OCI-M1 (cell line): ENCODE measurements around the gene GOLGA5.
"Not testable (repeated sequence)": the region's sequence is repeated elsewhere in the genome, so short reads cannot be mapped to it uniquely, and the experiment has no call there.

ENCODE experiments used
- DNase-seq: peaks from one replicate; lab custom pipeline; 2025; lab: John Stamatoyannopoulos, UW

GOLGA5 gene

DNA sequence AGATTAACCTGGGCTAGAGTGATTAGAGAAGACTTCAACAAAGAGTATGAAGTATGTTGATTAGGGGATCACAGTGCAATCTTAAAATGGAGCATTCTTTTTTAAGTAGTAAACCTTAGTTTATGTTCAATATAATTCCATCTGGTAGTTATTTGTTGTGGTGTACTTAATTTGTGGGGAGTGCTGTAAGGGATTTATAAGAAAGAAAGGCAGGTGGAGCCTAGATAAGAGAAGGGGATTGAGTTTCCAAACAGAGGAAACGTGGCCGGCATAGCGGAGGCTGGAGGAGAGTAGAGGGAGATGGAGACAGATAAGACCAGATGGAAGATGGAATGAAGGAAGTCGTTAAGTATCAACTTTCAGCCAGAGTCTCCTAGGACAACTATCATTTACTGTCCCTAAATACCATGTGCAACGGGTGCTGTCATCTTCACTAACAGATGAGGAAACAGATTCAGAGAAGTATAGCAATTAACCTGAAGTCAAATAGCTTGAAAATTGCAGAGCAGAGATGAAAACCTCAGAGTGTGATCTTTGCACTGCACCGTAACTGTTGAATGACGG lies 38.1 kb downstream of the GOLGA5 start:
- peak; percentile 24 for DNase-seq

DNA sequence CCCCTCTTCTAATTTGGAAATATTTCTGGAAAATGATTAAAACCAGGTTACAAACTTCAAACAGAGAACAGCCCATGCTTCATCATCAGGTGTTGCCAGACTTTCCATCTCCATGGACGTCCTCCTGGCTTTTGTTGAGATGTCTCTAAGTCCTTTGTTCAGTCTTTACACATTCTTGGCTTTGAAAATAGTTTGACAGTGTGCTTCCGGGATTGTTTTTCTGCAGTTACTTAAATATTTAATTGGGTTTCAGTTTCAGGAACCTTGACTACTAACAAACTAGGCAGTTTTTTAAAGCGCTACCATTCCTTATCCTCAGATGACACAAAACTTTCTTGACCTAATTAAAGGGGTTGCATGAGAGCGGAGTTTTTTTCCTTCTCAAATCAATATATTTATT lies 47.8 kb downstream of the GOLGA5 start:
- no peak for DNase-seq

DNA sequence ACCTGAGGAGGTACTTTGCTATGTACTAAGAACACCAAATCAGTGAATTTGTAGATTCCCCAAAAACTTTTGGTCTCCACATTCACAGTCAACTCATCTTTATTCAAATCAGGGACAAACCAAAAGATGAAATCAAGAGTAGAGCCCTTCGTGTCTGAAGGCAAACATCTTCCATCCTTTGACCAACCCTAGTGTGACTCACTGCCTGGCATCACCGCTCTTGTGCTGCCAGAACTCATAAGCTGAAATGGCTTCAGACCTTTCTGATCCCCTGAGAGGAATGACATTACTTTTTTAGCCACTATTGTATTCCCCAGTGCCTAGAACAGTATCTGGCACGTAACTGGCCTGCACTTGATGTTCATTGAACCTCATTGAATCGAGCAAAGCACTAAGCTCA lies 50.1 kb downstream of the GOLGA5 start:
- DNase-seq, result no peak

DNA sequence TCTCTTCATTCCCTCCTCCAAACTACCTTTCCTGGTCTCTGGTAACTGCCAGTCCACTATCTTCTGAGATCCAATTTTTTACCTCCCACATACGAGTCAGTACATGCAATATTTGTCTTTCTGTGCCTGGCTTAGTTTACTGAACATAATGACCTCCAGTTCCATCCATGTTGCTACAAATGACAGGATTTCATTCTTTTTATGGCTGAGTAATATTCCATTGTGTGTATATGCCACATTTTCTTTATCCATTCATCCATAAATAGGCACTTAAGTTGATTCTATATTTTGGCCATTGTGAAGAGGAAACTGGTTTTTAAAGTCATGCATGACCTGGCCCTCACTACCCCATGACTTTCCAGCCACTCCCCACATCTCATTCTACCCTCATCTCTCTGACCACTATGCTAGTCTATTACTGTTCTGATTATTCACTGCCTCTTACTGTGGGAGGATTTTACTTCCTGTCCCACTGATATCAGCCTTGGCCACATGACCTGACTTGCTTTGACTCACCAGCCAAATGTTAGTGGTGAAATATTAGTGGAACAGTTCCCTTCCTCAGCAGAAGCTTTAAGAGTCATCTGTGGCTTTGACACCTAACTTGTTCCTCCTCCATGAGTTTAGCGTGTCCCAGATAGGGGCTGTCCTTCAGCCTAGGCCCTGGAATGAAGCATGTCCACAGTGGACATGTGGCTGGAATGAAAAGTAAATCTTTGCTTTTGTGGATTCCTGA lies 52.2 kb downstream of the GOLGA5 start:
- DNase-seq, result peak; percentile 76

DNA sequence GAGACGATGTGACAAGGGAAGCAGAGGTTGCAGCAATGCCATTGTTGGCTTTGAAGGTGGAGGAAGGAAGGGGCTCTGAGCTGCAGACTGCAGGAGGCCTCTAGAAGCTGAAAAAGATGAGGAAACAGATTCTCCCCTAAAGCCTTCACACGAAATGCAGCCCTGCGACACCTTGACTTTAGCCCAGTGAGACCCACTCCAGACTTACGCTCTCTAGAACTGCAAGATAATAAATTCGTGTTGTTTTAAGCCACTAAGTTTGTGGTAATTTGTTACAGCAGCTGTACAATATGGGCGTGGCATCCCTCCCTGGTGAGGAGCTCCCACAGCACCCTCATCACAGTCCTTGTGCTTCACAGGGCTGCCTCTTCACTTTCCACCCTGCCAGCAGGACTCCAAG lies 53.2 kb downstream of the GOLGA5 start:
- no peak for DNase-seq

DNA sequence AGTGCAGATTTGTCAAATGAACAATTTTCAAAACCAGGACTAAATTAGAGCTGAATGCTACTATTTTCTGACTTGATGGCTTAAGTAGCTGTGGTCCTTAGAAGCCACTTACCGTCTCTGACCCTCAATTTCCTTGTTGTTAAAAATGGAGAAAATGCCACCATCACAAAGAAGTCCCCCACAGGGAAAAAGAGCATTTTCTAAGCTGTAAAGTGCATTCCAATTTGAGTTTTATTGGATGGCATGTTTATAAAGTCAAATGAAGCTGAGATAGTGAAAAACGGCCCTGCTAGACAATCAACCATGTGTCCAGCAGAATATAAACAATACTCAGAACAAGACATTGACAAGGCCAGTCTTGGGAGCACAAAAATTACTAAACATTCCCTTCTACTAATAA lies 53.6 kb downstream of the GOLGA5 start:
- DNase-seq, result no peak

DNA sequence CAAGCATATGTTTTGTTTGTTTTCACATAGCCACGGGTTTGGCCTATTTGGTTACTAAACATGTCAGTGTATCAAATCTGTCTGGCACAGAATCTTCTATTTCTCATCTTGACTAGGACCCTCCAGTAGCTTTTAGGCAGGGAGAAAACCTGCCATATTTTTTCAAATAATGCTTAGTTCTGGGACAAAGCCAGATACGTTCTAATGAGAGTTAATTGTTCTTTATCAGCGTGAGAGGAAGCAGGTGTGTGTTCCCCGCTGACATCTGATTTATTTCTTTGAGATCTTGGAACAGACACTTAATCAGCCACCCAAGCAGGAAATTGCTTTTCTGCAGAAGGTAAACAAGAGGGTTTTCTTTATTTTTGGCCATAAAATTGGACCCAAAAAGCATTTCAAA lies 54.8 kb downstream of the GOLGA5 start:
- no peak for DNase-seq

DNA sequence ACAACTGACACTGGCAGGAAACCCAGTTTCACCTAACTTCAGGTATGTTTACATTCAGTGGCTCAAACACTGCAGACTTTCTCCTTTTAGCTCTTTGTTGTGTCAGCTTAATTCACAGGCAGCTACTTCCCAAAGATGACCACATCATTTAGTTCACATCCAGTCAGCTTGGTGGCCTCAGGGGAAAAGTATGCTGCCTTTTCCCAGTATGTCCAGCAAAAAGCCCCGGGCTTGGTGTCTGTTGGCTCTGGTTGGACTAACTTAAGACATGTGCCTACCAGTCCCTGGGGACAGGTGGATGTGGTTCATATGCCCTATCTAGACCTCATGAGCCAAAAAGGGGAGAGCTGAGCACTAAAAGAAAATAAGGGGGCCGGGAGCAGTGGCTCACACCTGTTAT lies 56.4 kb downstream of the GOLGA5 start:
- no peak for DNase-seq

DNA sequence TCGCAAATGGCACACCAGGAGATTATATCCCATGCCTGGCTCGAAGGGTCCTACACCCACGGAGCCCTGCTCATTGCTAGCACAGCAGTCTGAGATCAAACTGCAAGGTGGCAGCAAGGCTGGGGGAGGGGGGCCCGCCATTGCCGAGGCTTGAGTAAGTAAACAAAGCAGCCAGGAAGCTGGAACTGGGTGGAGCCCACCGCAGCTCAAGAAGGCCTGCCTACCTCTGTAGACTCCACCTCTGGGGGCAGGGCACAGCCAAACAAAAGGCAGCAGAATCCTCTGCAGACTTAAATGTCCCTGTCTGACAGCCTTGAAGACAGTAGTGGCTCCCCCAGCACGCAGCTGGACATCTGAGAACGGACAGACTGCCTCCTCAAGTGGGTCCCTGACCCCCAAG lies 59.0 kb downstream of the GOLGA5 start:
- DNase-seq, result not testable (repeated sequence)

DNA sequence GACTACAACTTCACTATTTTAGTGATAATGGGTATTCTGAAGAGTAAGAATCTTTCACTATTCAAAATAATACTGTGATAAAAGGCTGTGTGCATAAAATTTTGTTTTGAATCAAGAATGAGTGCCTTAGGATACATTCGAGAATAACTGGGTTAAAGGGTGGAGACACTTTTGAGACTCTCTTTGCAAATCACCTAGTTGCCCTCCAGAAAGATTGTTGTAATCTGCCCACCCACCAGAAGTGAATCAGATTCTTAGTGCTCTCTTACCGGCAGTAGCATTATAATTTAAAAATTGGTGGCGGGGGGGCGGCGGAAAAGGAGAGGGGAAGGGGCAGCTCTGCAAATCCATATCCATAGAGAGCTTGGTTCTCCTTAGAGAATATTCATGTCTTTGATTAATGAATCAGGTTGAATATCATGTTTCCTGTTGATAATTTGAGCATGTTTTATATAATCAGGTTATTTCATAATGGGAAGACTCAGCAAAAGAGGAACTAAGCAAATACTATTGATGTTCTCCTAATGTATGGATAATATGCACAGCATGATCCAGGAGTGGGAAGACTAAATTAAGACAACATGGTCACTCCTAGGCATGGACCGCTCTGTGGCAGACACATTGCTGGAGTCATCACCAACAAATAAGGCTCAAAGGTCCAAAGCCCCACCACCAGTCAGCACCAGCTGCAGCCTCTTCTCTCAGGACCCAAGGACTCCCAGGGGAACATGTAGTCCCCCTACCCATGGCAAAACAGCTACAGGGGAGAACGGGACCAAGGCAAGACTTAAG lies 66.1 kb downstream of the GOLGA5 start:
- DNase-seq, result no peak

DNA sequence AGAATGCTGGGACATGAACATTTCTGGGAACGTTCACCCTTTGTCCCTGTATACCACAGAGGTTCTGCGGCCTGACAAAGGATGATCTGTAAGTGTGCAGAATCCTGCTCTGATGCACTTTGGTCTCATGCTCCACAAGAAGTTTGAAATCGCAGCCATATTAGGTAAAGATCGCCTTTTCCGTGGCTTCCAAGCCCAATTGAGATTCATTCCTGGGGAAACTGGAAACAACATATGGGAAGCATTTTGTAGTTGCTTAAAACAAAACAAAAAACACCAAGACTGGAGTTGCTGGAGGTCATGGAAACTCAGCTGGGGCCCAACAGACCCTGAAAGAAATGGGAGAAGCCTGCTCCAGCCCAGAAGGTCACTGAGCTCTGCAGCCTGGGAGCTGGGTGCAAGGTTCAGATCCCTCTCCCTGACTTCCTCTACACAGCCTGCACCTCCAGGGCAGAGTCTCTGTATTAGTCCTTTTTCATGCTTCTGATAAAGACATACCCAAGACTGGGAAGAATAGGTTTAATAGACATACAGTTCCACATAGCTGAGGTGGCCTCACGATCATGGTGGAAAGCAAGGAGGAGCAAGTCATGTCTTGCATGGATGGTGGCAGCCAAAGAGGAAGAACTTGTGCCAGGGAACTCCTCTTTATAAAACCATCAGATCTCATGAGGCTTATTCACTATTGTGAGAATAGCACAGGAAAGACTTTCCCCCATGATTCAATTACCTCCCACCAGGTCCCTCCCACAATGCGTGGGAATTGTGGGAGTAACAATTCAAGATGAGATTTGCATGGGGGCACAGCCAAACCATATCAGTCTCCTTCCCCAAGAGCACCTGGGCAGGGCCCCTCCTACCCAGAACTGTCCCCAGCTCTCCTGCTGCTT lies 68.0 kb downstream of the GOLGA5 start:
- DNase-seq, result no peak

DNA sequence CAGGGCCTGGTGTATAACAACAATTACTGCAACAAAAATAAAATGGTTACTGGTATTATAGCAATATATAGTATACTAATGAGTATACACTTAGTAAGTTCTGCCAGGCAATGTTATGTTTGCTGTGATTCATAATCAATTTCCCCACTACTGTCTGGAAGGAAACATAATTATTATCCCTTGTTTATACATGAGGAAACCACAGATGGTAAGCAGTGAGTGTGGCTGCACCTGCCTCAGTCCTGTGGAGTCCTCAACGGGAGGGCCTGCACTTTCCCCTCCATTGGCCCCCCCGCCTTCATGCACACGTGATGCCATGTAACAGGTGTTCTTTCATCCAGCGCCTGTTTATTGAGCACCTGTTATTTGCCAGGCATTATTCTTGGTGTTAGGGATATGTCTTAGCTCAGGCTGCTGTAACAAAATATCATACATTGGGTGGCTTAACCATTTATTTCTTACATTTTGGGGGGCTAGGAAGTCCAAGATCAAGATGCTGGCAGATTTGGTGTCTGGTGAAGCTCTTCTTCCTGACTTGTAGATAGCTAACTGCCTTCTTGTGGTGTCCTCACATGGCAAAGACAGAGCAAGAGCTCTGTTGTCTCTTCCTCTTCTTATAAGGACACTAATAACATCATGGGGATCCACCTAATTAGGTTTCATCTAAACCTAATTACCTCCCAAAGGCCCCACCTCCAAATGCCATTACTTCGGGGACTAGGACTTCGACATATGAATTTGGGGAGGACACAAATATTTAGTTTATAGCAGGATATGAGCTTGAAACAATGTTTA lies 69.4 kb downstream of the GOLGA5 start:
- DNase-seq, result no peak

DNA sequence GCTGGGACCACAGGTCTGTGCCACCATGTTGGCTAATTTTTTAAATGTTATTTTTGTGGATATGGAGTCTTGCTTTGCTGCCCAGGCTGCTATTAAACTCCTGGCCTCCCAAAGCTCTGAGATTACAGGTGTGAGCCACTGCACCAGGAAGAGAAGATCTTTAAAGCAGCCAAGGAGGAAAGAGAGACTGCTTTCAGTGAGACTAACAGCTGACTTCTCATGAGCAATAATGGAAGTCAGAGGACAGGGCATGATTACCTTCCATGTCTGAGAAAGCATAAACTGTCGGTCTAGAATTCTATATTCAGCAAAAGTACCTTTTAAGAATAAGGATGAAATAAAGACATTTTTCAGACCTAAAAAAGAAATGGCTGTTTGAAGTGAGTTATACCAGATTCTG lies 71.6 kb downstream of the GOLGA5 start:
- no peak for DNase-seq

DNA sequence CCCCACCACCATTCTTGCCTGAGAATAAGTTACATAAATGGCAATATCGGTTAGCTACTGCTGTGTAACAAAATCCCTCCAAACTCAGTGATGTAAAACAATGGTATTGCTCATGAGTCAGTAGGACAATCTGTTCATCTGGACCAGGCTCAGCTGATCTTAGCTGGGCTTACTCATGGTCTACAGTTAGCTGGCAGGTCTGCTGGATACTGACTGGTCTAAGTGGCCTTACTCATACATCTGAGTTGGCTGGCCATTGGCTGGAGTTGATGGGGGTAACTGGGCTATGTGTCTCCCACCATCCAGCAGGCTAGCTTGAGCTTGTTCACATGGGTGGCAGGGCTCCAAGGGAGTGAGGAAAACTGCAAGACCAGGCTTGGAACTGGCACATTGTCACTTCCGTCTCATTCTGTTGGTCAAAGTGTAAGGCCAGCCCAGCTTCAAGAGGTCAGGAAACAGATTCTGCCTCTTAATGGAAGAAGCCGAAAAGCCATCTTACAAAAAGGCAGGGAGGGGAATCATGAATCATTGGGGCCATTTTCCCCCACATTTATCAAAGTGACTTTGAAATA lies 72.2 kb downstream of the GOLGA5 start:
- no peak for DNase-seq

DNA sequence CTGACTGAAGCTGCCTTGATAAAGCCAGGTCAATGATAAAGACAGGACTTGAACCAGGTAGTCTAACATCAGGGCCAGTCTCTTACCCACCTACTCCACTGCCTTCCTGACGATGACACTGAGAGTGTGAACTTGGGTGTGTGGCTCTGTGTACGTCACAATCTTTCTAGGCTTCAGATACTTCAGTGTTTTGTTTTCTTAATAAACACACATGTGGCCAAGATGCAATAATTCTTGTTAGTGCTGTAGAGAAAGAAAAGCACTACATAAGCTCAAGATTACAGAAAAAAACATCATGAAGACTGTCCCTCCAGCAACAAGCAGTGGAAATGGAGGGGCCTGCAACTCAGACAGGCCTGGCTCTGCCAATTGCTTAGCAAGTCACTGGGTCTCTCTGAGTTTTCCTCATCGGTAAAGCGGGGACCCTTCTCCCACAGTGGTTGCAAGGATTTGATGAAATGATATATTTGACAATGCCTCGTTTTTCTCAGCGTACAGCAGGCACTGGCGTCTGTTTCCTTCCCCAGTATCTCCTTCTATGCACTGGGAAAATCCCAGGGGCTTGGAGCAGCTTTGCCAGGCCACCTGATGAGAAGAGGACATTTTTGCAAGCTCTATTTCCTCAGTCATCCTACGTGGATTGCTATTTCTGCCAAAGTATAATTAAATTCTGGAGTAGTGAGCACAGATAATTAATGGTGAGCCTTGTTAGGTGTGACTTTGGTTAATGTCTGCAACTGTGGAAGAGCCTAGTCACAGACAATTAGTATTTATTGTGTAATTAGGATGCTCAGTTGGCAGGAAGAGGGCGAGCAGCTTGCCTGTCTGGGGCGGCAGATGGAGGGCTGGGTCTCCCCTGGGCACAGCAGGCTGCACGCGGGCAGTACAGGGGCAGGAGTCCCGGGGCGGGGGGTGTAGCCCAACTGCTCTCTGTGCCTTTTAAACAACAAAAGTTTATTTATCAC lies 73.1 kb downstream of the GOLGA5 start:
- DNase-seq, result no peak

DNA sequence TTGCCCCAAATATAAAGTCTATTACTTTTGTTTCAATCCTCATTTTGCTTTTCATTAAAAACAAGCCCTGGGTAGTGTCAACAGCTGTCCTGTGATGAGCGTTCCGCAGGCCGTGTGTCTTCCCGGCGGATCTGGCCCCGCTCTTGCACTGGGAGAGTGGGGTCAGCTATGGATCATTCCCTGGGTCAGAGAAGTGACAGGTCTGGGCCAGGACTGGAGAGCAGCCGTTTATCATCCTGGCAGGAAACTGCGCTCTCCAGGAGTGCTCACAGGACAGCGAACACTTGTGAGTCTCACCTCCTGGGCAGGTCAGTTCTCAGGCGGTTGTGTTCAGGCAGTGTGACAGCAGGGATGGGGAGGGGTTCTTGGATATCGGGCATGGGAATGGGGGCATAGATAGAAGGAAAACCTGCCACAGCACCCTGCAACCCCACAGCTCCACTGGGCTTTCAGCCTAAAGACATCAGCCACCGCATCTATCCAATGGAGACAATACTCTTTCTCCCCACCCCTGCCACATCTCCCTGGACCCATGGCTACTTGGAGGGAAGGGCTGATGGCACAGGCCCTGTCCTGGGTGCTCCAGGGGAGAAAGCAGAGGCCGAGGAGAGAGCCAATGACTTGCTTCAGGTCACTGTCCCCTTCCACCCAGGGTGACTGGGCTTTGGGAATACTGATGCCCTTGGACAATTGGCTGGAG lies 81.0 kb downstream of the GOLGA5 start:
- DNase-seq, result no peak

DNA sequence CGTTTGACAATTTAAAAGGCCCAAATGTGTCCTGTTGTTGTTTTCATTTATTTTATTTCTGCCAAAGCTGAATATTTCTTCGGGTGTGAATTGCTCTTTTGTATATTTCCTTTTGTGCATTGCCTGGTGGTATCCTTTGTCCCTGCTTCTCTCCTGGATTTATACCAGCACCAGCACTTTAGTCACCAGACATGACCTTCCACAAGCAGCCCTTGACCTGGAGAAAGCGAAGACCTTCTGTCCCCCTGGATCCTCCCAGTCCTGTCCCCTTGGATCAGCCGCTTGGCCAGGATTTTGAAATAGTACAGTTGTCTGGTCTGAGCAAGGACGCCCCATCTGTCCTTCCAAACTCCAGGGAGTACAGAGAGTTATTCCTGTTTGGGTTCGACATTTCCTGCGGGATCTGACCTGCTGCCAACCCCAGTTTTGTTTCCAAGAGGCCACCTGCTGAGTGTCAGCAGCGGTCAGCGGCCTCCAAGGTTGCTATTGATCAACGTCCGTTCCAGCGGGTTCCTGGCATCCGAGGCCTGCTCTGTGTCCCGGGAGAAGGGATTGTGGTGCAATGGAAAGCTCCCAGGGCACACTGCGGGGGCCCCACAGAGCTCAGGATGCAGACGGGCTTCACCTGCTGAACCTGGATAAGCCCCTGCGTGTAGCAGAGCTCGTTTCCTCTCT lies 83.8 kb downstream of the GOLGA5 start:
- no peak for DNase-seq

DNA sequence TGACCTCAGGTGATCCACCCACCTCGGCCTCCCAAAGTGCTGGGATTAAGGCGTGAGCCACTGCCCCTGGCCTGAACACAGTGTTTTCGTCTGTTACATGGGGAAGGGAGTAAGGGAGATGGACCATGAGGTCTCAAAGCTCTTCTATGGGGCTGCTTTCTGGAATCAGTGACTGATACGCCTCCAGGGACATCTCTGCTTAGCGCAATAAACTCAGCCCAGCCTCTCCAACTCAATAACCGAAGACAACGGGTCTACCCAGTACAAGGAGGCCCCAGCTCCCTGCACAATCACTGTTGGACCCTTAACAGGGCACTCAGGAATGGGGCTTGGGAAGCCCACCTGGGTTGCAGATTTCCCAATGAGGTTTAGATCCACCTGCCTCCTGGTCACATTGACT lies 86.2 kb downstream of the GOLGA5 start:
- no peak for DNase-seq

DNA sequence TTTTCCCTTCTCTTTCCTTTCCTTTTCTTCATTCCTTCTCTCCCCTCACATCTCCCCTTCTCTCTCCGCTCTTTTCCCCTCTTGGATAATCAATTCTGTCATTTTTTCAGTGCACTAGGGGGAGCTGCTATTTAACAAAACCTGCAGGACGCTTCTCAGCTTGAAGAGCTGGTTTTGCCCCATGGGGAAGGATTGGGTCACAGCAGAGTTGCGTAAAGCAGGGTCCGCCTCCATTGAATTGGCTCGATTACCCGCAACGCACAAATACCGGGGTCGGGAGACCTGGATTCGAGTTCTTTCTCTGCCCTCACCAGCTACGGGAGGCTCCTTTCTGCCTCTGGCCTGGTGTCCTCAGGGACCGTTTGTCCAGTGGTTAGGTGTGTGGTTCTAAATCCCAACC lies 86.7 kb downstream of the GOLGA5 start:
- DNase-seq, result peak; percentile 4
